Activated T-helper 9 cell treated with anti-CD3 and anti-CD28 coated beads, Interleukin-2, amount 50 U/mL, for 16 hours (primary cell): Measurements from ENCODE around the gene PHF14.

Experiments
- DNase-seq: peaks from one replicate; pipeline ENCODE4 v3.0.0-alpha.2; 2020; ENCODE audit warnings: low read depth

Gene PHF14

DNA sequence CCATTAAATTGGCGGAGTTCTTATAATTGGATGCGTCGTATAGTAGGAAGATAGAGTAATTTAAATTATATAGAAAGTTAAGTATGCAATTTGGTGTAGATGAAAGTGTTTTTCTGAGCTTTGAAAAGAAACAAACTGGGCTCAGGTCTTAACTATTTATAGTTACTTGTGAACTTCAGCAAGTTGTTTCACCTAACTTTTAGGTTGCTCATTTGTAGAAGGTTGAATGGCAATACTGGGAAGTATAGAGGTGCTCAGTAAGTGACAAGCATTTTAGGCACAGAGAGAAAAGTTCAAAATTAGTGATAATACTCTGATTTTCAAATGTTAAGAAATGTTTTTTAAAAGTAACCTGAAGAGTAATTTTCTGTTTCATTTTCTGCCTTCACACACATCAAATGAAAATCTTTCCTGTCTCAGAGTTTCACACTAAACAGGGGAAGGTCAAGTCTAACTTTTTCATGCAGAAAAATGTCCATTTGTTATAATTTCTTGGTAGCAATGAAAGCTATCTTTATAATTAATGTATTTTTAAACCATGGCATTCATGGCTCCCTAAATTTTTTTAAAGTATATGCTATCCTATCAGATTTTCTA lies 146.5 kb downstream of the PHF14 start:
- no peak for DNase-seq

GRCh38 chr7:11120675-11121220 lies 147.1 kb downstream of the PHF14 start:
- DNase-seq: no peak

DNA sequence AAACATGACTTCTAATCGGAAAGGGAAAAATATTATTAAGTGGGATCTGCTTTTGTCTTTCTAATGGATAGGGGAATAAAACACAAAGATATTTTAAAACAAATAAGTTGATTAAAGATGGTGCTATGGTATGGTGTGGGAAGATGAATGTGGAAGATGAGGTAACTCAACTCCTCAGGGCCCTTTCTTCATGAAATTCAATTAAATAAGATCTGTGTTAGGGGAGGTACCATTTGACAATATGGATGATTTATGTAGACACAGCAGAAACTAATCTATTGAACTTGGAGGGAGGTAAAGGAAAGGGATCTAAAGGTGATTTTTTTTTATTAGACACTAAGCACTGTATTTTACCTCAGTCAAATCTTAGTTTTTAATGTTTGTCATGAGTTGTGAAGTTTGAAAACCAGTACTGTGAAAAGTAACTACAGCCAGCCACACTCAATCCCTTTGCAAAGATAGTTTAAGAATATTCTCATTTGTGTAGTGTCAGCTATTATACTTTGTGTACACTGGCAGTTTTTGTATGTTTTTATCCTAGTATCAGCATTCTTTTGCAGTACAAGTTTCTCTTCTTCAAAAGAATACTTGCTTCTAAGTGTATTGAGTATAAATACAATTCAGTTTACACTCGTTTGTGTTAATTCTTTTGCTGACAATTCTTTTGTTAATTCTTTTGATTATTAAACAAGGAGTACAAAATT lies 151.3 kb downstream of the PHF14 start:
- no peak for DNase-seq

GRCh38 chr7:11127114-11127785 lies 153.6 kb downstream of the PHF14 start:
- DNase-seq: no peak

GRCh38 chr7:11127988-11128387 lies 154.3 kb downstream of the PHF14 start:
- DNase-seq: no peak

DNA sequence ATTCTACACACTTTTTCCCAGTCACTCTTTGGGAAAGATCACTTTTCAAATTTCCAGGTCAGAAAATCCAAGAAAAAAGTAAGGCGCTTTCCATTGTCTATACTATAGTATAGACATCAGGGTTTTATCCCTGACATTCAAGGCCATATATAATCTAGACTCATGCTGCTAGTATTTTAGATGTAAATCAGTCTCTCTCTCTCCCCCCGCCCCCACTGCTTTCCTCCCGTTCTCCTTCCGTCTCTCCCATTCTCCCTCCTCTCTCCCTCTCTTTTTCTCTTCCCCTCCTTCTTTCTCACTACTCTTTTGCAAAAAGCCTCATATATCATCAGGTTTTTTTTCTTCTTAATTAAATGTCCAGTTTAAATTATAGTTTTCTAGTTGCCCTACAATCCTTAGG lies 154.8 kb downstream of the PHF14 start:
- DNase-seq: no peak

DNA sequence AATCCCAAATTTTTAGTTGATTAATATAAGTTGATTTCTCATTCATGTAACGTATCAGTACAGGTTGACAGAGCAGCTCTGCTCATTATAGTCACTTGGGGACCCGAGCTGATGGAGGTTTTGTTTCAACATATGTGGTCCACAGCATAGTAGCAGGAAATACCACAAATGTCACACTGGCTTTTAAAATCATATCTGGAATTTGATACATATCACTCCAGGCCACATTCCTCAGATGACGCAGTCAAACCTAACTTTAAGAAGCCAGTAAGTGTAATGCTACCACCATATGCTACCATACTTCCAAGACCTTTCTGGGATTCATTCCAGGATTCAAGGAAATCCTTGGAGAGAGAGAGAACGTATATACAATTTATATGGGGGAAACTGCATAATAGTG lies 156.3 kb downstream of the PHF14 start:
- DNase-seq: no peak

DNA sequence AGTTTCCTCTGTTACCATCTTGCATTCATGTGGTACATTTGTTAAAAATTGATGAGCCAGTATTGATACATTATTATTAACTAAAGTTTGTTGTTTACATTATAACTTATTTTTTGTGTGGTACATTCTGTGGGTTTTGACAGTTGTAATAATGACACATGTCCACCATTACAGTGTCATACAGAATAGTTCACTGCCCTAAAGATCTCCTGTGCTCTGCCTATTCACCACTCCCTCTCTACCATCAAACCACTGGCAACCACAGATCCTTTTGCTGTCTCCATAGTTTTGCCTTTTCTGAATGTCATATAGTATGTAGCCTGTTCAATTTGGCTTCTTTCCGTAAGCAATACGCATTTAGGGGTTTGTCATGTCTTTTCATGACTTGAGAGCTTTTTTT lies 156.9 kb downstream of the PHF14 start:
- no peak for DNase-seq

GRCh38 chr7:11133436-11133959 lies 159.8 kb downstream of the PHF14 start:
- DNase-seq: no peak

DNA sequence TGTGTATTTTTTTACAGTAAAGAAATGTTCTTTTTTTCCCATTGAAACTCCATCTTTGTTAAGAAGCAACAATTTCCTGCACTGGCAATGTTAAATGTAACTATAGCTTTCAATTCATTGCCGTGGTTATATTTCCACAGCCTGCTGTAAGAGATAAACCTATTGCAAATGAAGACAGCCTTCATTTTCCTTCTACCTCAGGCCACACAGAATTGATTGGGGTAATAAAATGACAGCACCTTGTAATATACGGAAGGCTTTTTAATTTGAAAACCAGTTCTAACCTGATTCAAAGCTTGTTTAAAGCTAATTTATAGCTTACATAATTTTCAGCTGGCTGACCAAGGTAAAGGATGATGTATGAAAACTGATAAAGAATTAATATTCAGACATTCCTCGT lies 161.9 kb downstream of the PHF14 start:
- DNase-seq: no peak

GRCh38 chr7:11141541-11141940 lies 167.9 kb downstream of the PHF14 start:
- DNase-seq: no peak

DNA sequence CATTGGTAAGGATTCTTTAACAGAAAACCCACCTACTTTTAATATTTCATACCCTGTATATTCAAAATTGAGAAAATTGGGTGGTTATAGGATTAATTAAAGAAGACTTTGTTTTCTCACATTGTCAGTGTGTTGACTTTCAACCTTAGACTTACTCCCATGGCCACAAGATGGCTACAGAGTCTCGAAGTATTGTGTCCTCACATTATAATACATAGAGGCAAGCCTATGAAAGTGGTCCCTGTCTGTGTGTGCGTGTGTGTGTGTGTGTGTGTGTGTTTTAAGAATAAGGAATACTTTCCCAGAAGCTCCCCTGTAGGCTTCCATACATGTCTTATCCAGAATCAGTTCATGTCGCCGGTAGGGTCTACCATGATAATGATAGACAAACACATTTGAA lies 180.0 kb downstream of the PHF14 start:
- no peak for DNase-seq

GRCh38 chr7:11155883-11156282 lies 182.2 kb downstream of the PHF14 start:
- no peak for DNase-seq

DNA sequence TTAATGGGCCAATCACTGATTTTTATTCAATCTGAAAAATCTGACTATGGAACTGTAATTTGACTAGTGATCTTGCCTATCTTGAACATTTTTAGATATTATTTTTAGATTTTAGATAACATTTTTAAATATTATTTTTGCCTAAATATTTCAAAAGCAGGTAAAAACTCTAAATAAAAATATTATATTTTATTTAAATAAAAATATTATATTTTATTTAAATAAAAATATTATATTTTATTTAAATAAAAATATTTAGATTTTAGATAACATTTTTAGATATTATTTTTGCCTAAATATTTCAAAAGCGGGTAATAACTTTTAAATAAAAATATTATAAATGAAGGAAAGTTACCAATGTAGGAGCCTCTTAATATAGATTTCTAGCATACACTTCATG lies 187.8 kb downstream of the PHF14 start:
- DNase-seq: no peak

- no peak for DNase-seq
These were observed 189.5 kb downstream of the PHF14 start for GRCh38 chr7:11163220-11163619.

- DNase-seq: no peak
These were observed 192.4 kb downstream of the PHF14 start for GRCh38 chr7:11166051-11166450.

DNA sequence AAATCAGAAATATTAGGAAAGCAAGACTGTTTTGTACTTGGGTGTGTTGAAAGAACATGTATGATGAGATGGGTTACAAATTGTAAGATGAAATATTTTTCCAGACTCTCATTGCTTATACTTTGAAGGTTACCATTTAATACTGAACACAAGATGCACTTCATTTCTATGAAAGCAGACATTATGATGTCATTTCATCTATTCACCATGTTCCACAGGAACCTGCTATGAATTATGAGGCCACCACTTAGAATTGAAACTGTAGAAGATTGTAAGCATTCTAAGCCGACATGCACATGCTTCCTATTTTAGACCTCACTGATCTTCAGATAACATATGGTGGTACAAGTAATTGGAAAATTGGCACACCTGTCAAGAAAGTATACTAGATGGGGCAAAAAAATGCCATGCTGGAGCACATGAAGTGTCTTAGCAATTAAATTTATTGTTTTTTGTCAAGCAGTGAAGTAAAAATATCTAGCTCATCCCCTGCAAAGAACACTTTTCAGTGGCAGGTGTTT lies 195.0 kb downstream of the PHF14 start:
- no peak for DNase-seq

- no peak for DNase-seq
These were observed 196.5 kb downstream of the PHF14 start for GRCh38 chr7:11170175-11170574.

DNA sequence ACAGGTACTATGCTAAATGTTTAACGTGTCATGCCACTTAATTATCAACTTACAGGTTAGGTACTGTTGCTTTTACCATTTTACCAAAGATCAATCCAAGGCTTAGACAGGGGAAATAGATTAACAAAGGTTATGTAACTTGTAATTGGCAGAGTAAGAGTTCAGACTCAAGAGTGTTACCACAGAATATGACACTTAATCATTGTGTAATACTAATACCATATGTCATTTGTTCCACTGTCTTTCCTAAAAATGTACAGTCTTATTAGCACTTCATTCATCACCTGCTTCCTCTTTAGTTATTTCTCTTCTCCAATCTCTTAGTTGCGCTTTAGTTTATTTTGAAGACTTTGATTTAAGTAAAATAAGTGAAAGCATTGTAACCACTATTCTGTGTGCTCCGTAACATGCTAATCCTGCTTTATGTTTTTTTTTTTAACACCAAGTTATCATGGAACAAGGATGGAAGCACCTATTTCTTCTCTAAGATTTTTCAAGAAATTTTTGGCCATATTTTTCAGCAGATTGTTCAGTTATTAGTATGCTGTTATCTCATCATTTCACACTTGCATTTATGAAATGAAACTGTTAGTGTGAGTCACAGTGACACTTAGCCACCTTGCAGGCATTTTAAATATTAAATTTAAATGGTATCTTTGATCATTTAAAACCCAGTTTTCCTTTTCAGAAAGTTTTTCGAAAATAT lies 197.3 kb downstream of the PHF14 start:
- no peak for DNase-seq

GRCh38 chr7:11171569-11172192 lies 198.0 kb downstream of the PHF14 start:
- DNase-seq: no peak

- no peak for DNase-seq
These were observed 199.2 kb downstream of the PHF14 start for GRCh38 chr7:11172835-11173234.

DNA sequence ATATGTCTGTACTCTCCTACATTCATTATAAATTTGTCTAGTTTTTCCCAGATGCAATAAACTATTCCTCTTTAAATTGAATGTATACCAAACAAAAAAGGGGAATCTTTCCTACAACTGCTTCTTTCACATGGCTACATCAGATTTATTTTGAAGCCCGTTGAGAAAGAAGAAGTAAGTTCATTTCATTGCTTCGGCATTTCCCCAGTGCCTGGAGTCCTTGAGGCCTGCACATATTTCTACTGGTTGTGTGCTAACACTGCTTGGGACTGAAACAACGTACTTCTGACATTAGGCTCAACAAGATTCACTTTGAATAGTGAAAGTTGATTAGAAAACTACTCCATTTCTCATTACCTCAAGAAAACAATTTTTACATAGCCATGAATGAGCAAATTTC lies 201.7 kb downstream of the PHF14 start:
- DNase-seq: no peak
